Measurements from ENCODE around the gene TIMP3. TPM values are rescaled to one million over a fixed set of nuclear protein-coding genes. Genes with fewer than 3 reads are reported as not detected.

The TIMP3 gene
- total RNA-seq, 3 donors from 2014 or later = 269 to 1,246 (median 290) TPM

GRCh38 chr22:32814285-32814860 is 12.9 kb downstream of the TIMP3 start:
- Histone ChIP-seq H3K4me3 (no peak overlapping the region), H3K9me3 (no peaks in the 10 kb centered on the region), H3K36me3 (no peaks in the 10 kb centered on the region), H3K27me3 (no peaks in the 10 kb centered on the region), H3K4me1 (no peaks in the 10 kb centered on the region), H3K27ac (no peak overlapping the region)
- intact Hi-C loops (cut with DNase I; ENCODE audit: low total_unique reads) = no loop called here
- DNase-seq (ENCODE audit: low spot score in 2 of 2) = no peak
- no peak for TF ChIP-seq POLR2A (IDR thresholded peaks at IDR 0.05)
- no peak for TF ChIP-seq CTCF (IDR thresholded peaks at IDR 0.05)
- TF ChIP-seq POLR2AphosphoS5 (IDR thresholded peaks at IDR 0.05) = no peak

DNA sequence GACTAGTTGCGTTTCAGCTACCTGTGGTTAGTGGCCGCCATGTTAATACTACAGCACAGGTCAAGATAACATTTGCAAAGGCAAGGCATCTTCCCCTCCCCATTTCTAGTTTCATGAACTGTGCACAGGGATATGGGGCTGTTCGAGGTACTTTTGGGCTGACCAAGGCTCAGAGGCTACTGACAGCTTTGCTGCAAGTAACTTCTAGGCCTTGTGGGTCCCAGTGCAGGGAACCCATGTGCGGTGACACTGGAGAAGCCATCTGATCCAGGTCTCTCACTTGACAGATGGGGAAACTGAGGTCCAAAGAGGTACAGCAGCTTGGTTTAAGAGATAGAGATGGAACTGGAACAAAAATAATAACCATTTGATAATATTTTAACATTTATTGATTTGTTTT is 13.6 kb downstream of the TIMP3 start:
- no peak overlapping the region for H3K4me3 ChIP-seq
- intact Hi-C loops (cut with DNase I; ENCODE audit: low total_unique reads) = no loop called here
- H3K4me1 ChIP-seq = no peaks in the 10 kb centered on the region
- no peaks in the 10 kb centered on the region for H3K36me3 ChIP-seq
- peak overlapping the region in 1 of 2 donors; percentile 2 for H3K27ac ChIP-seq
- no peak for DNase-seq (ENCODE audit: low spot score in 2 of 2)
- TF ChIP-seq CTCF (IDR thresholded peaks at IDR 0.05) (no peak), POLR2A (IDR thresholded peaks at IDR 0.05) (no peak), POLR2AphosphoS5 (IDR thresholded peaks at IDR 0.05) (peak in 1 of 3 donors; percentile 17)
- H3K9me3 ChIP-seq = no peaks in the 10 kb centered on the region
- no peaks in the 10 kb centered on the region for H3K27me3 ChIP-seq

- Histone ChIP-seq H3K4me3 (no peak overlapping the region), H3K36me3 (no peaks in the 10 kb centered on the region), H3K9me3 (no peaks in the 10 kb centered on the region), H3K27me3 (no peaks in the 10 kb centered on the region), H3K4me1 (no peaks in the 10 kb centered on the region), H3K27ac (peak overlapping the region in 1 of 2 donors; percentile 10)
- no peak for TF ChIP-seq CTCF (IDR thresholded peaks at IDR 0.05)
- TF ChIP-seq POLR2AphosphoS5 (IDR thresholded peaks at IDR 0.05) = no peak
- no peak for TF ChIP-seq POLR2A (IDR thresholded peaks at IDR 0.05)
- no peak for DNase-seq (ENCODE audit: low spot score in 2 of 2)
- intact Hi-C loops (cut with DNase I; ENCODE audit: low total_unique reads) = no loop called here
Measured at GRCh38 chr22:32815943-32816342, 14.4 kb downstream of the TIMP3 start.

GRCh38 chr22:32817137-32817730 is 15.7 kb downstream of the TIMP3 start:
- H3K9me3 ChIP-seq = no peaks in the 10 kb centered on the region
- no peak overlapping the region for H3K4me3 ChIP-seq
- no peaks in the 10 kb centered on the region for H3K36me3 ChIP-seq
- TF ChIP-seq POLR2AphosphoS5 (IDR thresholded peaks at IDR 0.05) = no peak
- TF ChIP-seq CTCF (IDR thresholded peaks at IDR 0.05) = no peak
- TF ChIP-seq POLR2A (IDR thresholded peaks at IDR 0.05) = no peak
- H3K4me1 ChIP-seq = no peaks in the 10 kb centered on the region
- no peak for DNase-seq (ENCODE audit: low spot score in 2 of 2)
- intact Hi-C loops (cut with DNase I; ENCODE audit: low total_unique reads) = no loop called here
- H3K27ac ChIP-seq = peak overlapping the region in 1 of 2 donors; percentile 52
- H3K27me3 ChIP-seq = no peaks in the 10 kb centered on the region

GRCh38 chr22:32818446-32819115 is 17.1 kb downstream of the TIMP3 start:
- H3K36me3 ChIP-seq = no peaks in the 10 kb centered on the region
- H3K9me3 ChIP-seq = no peaks in the 10 kb centered on the region
- no peak for TF ChIP-seq POLR2AphosphoS5 (IDR thresholded peaks at IDR 0.05)
- no peak for TF ChIP-seq POLR2A (IDR thresholded peaks at IDR 0.05)
- no peak for TF ChIP-seq CTCF (IDR thresholded peaks at IDR 0.05)
- no peaks in the 10 kb centered on the region for H3K4me1 ChIP-seq
- intact Hi-C loops (cut with DNase I; ENCODE audit: low total_unique reads) = no loop called here
- no peaks in the 10 kb centered on the region for H3K27me3 ChIP-seq
- H3K4me3 ChIP-seq = peak overlapping the region in 1 of 3 donors; percentile 11
- no peak for DNase-seq (ENCODE audit: low spot score in 2 of 2)
- peak overlapping the region in 1 of 2 donors; percentile 69 for H3K27ac ChIP-seq

Data from breast epithelium (tissue), 4 donors.